Astrocyte of the spinal cord (primary cell): ENCODE results near the gene PDILT.

Experiments used
- DNase-seq: peaks from one replicate; pipeline ENCODE4 v3.0.0; 2011; ENCODE audit warnings: low read depth, low spot score
- H3K4me3 ChIP-seq: 2 replicates; pipeline ENCODE4 v1.5.1; 2011; ENCODE audit warnings: low read depth, mild to moderate bottlenecking, low read length, moderate library complexity
- CTCF ChIP-seq: IDR thresholded peaks from 2 replicates; pipeline ENCODE4 v1.5.1; 2012; ENCODE audit warnings: low read depth, mild to moderate bottlenecking, low read length, inconsistent platforms
- in situ Hi-C: cut with HindIII; loops from 2 replicates; pipeline ENCODE4 v1.10.0; 2017; ENCODE audit warnings: low sequenced_read_pairs

PDILT gene

DNA sequence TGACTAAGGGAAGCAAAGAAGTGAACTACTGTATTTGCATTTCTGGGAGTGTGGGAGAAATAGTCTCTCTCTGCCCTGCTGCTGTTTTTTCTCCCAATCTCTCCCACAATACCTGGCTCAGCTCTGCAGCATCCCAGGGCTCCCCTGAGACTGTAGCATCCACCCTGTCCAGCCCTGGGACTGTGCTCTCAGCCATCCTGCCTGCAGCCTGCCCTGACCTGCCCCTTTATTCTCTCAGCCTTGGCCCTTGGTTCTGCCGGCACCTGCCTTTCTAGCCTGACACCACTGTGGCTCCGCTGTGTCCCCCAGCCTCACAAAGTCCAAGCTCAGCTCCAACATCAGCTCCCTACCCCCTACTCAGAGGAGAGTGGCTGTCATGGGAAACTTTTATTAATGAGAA lies 1.9 kb downstream of the PDILT start:
- in situ Hi-C loops: no loop called here
- no peak for TF ChIP-seq CTCF
- no peak for DNase-seq

GRCh38 chr16:20401475-20402016 lies 3.0 kb downstream of the PDILT start:
- TF ChIP-seq CTCF: no peak
- H3K4me3 ChIP-seq: no peak overlapping the region
- DNase-seq: no peak
- in situ Hi-C loops: no loop called here

More for the DNA sequence above, 1.9 kb downstream of the PDILT start:
- no peak overlapping the region for H3K4me3 ChIP-seq

DNA sequence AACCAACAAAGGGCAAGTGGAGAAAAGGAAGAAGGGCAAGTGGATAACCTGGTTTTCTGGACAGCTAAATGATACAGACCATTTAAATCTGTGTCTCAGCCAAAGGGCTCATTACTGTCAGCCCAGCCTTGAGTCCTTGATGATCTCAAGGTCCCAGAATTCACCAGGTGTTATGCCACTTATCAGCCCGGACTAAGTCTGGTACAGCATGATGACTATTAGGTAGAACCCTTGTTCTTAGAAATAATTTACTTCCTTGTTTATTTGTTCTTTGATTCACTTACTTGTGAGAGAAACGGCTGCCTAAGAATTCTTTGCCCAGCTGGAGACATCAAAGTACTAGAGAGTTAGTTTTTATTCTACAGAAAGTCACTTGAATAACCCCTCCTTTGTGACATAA lies 3.5 kb downstream of the PDILT start:
- in situ Hi-C loops: no loop called here
- no peak for TF ChIP-seq CTCF
- H3K4me3 ChIP-seq: no peak overlapping the region
- no peak for DNase-seq

DNA sequence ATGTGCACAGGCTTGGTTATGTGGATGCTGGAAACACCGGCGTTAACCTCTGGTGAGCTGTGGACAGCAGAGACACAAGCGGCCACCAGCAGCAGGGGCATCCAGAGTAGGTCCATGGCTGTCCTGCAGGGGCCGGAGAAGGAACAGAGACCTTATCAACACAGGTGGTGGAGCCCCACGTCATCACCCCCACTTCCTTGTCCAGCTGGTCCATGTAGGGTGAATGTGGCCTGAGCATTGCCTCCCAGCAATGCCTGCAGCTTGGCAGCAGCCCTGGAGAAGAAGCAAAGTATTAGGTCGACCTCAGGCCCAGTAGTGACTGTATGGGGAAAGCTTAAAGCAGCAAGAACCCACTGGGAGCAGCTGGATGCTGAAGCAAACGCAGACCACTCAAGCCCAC lies 5.4 kb downstream of the PDILT start:
- DNase-seq: no peak
- no peak overlapping the region for H3K4me3 ChIP-seq
- no peak for TF ChIP-seq CTCF
- in situ Hi-C loops: no loop called here

- no peak overlapping the region for H3K4me3 ChIP-seq
- in situ Hi-C loops: no loop called here
Observed at GRCh38 chr16:20398603-20399002, 5.9 kb downstream of the PDILT start.

GRCh38 chr16:20397468-20398074 lies 7.0 kb downstream of the PDILT start:
- no peak overlapping the region for H3K4me3 ChIP-seq
- TF ChIP-seq CTCF: no peak
- in situ Hi-C loops: no loop called here
- no peak for DNase-seq

More at GRCh38 chr16:20398603-20399002, 5.9 kb downstream of the PDILT start:
- no peak for DNase-seq
- TF ChIP-seq CTCF: no peak
